HCT116 (cell line): ENCODE data around the gene KIF5C. TPM values are rescaled to one million over a fixed set of nuclear protein-coding genes. Genes with fewer than 3 reads are reported as not detected.

Source experiments
- ATAC-seq: fragments of 200-7000 bp; cut with Tn5 transposase; 2 replicates; pipeline ENCODE4 v1.9.1; 2020; ENCODE audit warnings: mild to moderate bottlenecking, moderate library complexity
- BruUV-seq: library from RNA; stranded (reverse); fragments of 400-500 nt; replicated peaks from 2 replicates; lab custom pipeline; 2021; lab: Mats Ljungman, UMichigan
- CTCF ChIA-PET: fragments of 300-600 bp; sonication (Branson Sonifier 250); formaldehyde crosslinking; loops from one replicate; lab custom pipeline; 2021; ENCODE audit warnings: antibody characterized with exemption; lab: Charles Lee
- POLR2A ChIA-PET: fragments of 300-600, 350-600 bp; sonication (Branson Sonifier 250); formaldehyde crosslinking; loops from one replicate; lab custom pipeline; 2021; ENCODE audit warnings: antibody characterized with exemption; lab: Charles Lee
- RAD21 ChIA-PET, 2 experiments: fragments of 300-600 bp; sonication (Branson Sonifier 250); formaldehyde crosslinking; loops; one replicate each; lab custom pipeline; 2023; ENCODE audit warnings: low total read pairs in 2 of 2; ENCODE audit not compliant: uncharacterized antibody in 2 of 2, unreplicated experiment in 2 of 2, low non-redundant PET in 1 of 2; lab: Charles Lee
- DNase-seq: peaks from one replicate; pipeline ENCODE4 v3.0.0-alpha.2; 2010; ENCODE audit warnings: low read depth, low spot score
- H2AFZ ChIP-seq: fragments of 200-600 bp; shearing (Covaris generic), sonication (generic); 2 replicates; pipeline ENCODE4 v1.6.1; 2017; ENCODE audit warnings: low read depth, mixed run types, mixed read lengths, antibody characterized with exemption, low read length; ENCODE audit not compliant: poor library complexity, severe bottlenecking
- H3K27ac ChIP-seq: 2 replicates; pipeline ENCODE4 v1.5.1; 2012; ENCODE audit warnings: low read depth, low read length
- H3K27me3 ChIP-seq: fragments of 200-600 bp; sonication (generic); 2 replicates; pipeline ENCODE4 v1.6.1; 2016; ENCODE audit warnings: mixed run types, low read length, mixed read lengths; ENCODE audit not compliant: insufficient read depth
- H3K36me3 ChIP-seq, 2 experiments: fragments of 200-500 bp in 1 of 2; fragments of 200-600 bp in 1 of 2; sonication (Bioruptor generic) in 1 of 2; sonication (generic) in 1 of 2; 2 replicates each; pipeline versions ENCODE4 v1.5.1 to v1.6.1; 2014 to 2016; ENCODE audit warnings: low read length in 2 of 2, inconsistent platforms in 1 of 2, mixed read lengths in 1 of 2, mixed run types in 1 of 2; ENCODE audit not compliant: insufficient read depth in 2 of 2, control insufficient read depth in 1 of 2
- H3K4me1 ChIP-seq, 2 experiments: fragments of 200-600 bp in 1 of 2; sonication (generic) in 1 of 2; 2 replicates each; pipeline versions ENCODE4 v1.5.1 to v1.6.1; 2012 to 2017; ENCODE audit warnings: low read length in 2 of 2, inconsistent platforms in 1 of 2, mild to moderate bottlenecking in 1 of 2, mixed read lengths in 1 of 2, mixed run types in 1 of 2, moderate library complexity in 1 of 2; ENCODE audit not compliant: insufficient read depth in 2 of 2, control insufficient read depth in 1 of 2
- H3K4me2 ChIP-seq: fragments of 200-600 bp; sonication (generic); 2 replicates; pipeline ENCODE4 v1.6.1; 2017; ENCODE audit warnings: mixed run types, low read length, mixed read lengths
- H3K4me3 ChIP-seq, 2 experiments: fragments of 200-600 bp in 1 of 2; sonication (generic) in 1 of 2; replicated peaks in 1 of 2; 2 replicates each; pipeline ENCODE4 v1.5.1; 2011 to 2016; ENCODE audit warnings: low read length in 2 of 2, control low read depth in 1 of 2, low read depth in 1 of 2, mild to moderate bottlenecking in 1 of 2, mixed read lengths in 1 of 2, mixed run types in 1 of 2
- H3K79me2 ChIP-seq: fragments of 200-600 bp; sonication (generic); 2 replicates; pipeline ENCODE4 v1.6.1; 2017; ENCODE audit warnings: mild to moderate bottlenecking, mixed run types, low read length, moderate library complexity, mixed read lengths; ENCODE audit not compliant: insufficient read depth
- H3K9ac ChIP-seq: fragments of 200-600 bp; sonication (generic); 2 replicates; pipeline ENCODE4 v1.6.1; 2016; ENCODE audit warnings: low read length, mixed read lengths
- H3K9me2 ChIP-seq: fragments of 200-600 bp; sonication (generic), shearing (Covaris generic); 2 replicates; pipeline ENCODE4 v1.6.1; 2017; ENCODE audit warnings: mixed run types, mild to moderate bottlenecking, moderate library complexity; ENCODE audit not compliant: insufficient read depth
- H3K9me3 ChIP-seq, 2 experiments: fragments of 200-500 bp in 1 of 2; fragments of 200-600 bp in 1 of 2; sonication (Bioruptor generic) in 1 of 2; sonication (generic) in 1 of 2; 2 replicates each; pipeline ENCODE4 v1.6.1; 2014 to 2017; ENCODE audit warnings: low read length in 2 of 2, mixed read lengths in 2 of 2, inconsistent platforms in 1 of 2, low read depth in 1 of 2, mild to moderate bottlenecking in 1 of 2, mixed run types in 1 of 2, moderate library complexity in 1 of 2; ENCODE audit not compliant: control insufficient read depth in 1 of 2, insufficient read depth in 1 of 2
- H4K20me1 ChIP-seq: fragments of 200-600 bp; sonication (generic), shearing (Covaris generic); 2 replicates; pipeline ENCODE4 v1.6.1; 2017; ENCODE audit warnings: mixed run types, mild to moderate bottlenecking, moderate library complexity; ENCODE audit not compliant: insufficient read depth
- CBX3 ChIP-seq: IDR thresholded peaks from 2 replicates; pipeline ENCODE4 v1.6.1; 2012; ENCODE audit warnings: low read depth
- CEBPB ChIP-seq: IDR thresholded peaks from 2 replicates; pipeline ENCODE4 v1.6.1; 2012; ENCODE audit warnings: low read depth
- ELF1 ChIP-seq: IDR thresholded peaks from 2 replicates; pipeline ENCODE4 v1.6.1; 2012; ENCODE audit warnings: low read depth, borderline replicate concordance
- EZH2 ChIP-seq: fragments of 200-600 bp; sonication (generic); IDR thresholded peaks from 2 replicates; pipeline ENCODE4 v1.6.1; 2017; ENCODE audit warnings: antibody characterized with exemption, mixed run types
- JUND ChIP-seq: IDR thresholded peaks from 2 replicates; pipeline ENCODE4 v1.6.1; 2012
- POLR2A ChIP-seq: IDR thresholded peaks from 2 replicates; pipeline ENCODE4 v1.7.0; 2011; ENCODE audit warnings: borderline replicate concordance; ENCODE audit not compliant: insufficient read depth, insufficient read length; ENCODE audit errors: extremely low read depth
- POLR2AphosphoS5 ChIP-seq: IDR thresholded peaks from 2 replicates; pipeline ENCODE4 v1.6.1; 2011; ENCODE audit warnings: mild to moderate bottlenecking, low read depth, low read length, moderate library complexity
- RAD21 ChIP-seq: IDR thresholded peaks from 2 replicates; pipeline ENCODE4 v1.6.1; 2012; ENCODE audit warnings: low read depth, mild to moderate bottlenecking
- SIN3A ChIP-seq: IDR thresholded peaks from 2 replicates; pipeline ENCODE4 v1.6.1; 2012; ENCODE audit warnings: low read depth
- SP1 ChIP-seq: IDR thresholded peaks from 2 replicates; pipeline ENCODE4 v1.6.1; 2012; ENCODE audit warnings: low read depth
- SRF ChIP-seq: IDR thresholded peaks from 2 replicates; pipeline ENCODE4 v1.6.1; 2012; ENCODE audit warnings: low read depth
- TCF7L2 ChIP-seq: IDR thresholded peaks from 2 replicates; pipeline ENCODE4 v1.7.0; 2011; ENCODE audit warnings: borderline replicate concordance, inconsistent platforms; ENCODE audit not compliant: insufficient read depth, insufficient read length; ENCODE audit errors: extremely low read depth
- YY1 ChIP-seq: IDR thresholded peaks from 2 replicates; pipeline ENCODE4 v1.6.1; 2011; ENCODE audit warnings: low read length, low read depth, moderate library complexity, mild to moderate bottlenecking; ENCODE audit not compliant: insufficient replicate concordance; ENCODE audit errors: extremely low read depth
- ZFX ChIP-seq: fragments of 450-650 bp; IDR thresholded peaks from 2 replicates; pipeline ENCODE4 v1.6.1; 2017
- ZNF274 ChIP-seq: fragments of 200-500 bp; sonication (Bioruptor generic); IDR thresholded peaks from 2 replicates; pipeline ENCODE4 v1.6.1; 2014; ENCODE audit warnings: mild to moderate bottlenecking, low read depth, low read length, inconsistent platforms
- intact Hi-C: fragments of 100-400 bp; cut with micrococcal nuclease; formaldehyde crosslinking; loops from 2 replicates; pipeline ENCODE4 v1.10.0; 2022
- total RNA-seq: library from RNA; stranded (reverse); gene quantifications from one replicate; pipeline ENCODE4 v1.2.1, GENCODE V29; 2021; ENCODE audit not compliant: unreplicated experiment
- TF ChIP-seq, protein P1 (sequence below): IDR thresholded peaks from 2 replicates; pipeline ENCODE4 v1.6.1; 2012
- TF ChIP-seq, protein P2 (sequence below), 3 experiments: fragments of 200-600 bp in 1 of 3; sonication (generic) in 1 of 3; IDR thresholded peaks in 2 of 3; conservative IDR thresholded peaks in 1 of 3; 2 replicates each; pipeline ENCODE4 v1.5.1; 2012 to 2017; ENCODE audit warnings: low read depth in 2 of 3, low read length in 2 of 3, antibody characterized with exemption in 1 of 3, borderline replicate concordance in 1 of 3, control low read depth in 1 of 3, mild to moderate bottlenecking in 1 of 3, mixed read lengths in 1 of 3, mixed run types in 1 of 3, moderate library complexity in 1 of 3; ENCODE audit not compliant: insufficient read depth in 1 of 3
- TF ChIP-seq, protein P3 (sequence below): IDR thresholded peaks from 2 replicates; pipeline ENCODE4 v1.6.1; 2011; ENCODE audit warnings: mild to moderate bottlenecking, low read length, moderate library complexity; ENCODE audit not compliant: insufficient replicate concordance; ENCODE audit errors: extremely low read depth

The KIF5C gene
- total RNA-seq, 1 experiment from 2014 or later: 6.5 TPM

DNA sequence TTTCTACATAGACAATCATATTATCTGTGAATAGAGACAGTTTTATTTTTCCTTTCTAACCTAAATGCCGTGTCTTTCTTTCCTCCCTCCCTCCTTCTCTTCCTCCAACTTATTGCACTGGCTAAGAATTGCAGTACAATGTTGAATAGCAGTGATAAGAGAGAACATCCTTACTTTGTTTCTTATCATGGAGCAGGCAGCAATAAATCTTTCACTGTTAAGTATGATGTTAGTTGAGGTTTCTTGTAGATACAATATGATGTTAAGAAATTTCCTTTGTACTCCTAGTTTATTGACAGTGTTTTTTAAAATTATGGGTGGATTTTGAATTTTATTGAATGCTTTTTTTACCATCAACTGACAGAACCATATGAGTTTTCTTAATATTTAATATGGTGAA, 169.5 kb downstream of the KIF5C start:
- no peaks in the 10 kb centered on the region for H3K9me3 ChIP-seq
- H3K9ac ChIP-seq: no peak overlapping the region
- intact Hi-C loops: no loop called here

More for the DNA sequence above, 169.5 kb downstream of the KIF5C start:
- no peak for ATAC-seq
- Histone ChIP-seq H4K20me1 (no peaks in the 10 kb centered on the region), H3K27me3 (no peaks in the 10 kb centered on the region), H3K27ac (no peak overlapping the region), H3K4me3 (no peak overlapping the region), H3K4me2 (no peak overlapping the region), H3K36me3 (no peaks in the 10 kb centered on the region), H3K4me1 (no peaks in the 10 kb centered on the region), H3K9me2 (no peaks in the 10 kb centered on the region), H2AFZ (no peak overlapping the region), H3K79me2 (no peaks in the 10 kb centered on the region)
- BruUV-seq: no TSS peak
- RAD21 ChIA-PET: no interaction called here
- CTCF ChIA-PET: no interaction called here
- no peak for DNase-seq
- POLR2A ChIA-PET: no interaction called here
- TF ChIP-seq TCF7L2 (no peak), YY1 (no peak), CEBPB (no peak), SIN3A (no peak), SP1 (no peak), ELF1 (no peak), CBX3 (no peak), EZH2 (no peak), SRF (no peak), POLR2AphosphoS5 (no peak), POLR2A (no peak), ZFX (no peak), RAD21 (no peak), JUND (no peak), ZNF274 (no peak)
- TF ChIP-seq, protein P1, sequence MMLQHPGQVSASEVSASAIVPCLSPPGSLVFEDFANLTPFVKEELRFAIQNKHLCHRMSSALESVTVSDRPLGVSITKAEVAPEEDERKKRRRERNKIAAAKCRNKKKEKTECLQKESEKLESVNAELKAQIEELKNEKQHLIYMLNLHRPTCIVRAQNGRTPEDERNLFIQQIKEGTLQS: no peak
- TF ChIP-seq, protein P2, sequence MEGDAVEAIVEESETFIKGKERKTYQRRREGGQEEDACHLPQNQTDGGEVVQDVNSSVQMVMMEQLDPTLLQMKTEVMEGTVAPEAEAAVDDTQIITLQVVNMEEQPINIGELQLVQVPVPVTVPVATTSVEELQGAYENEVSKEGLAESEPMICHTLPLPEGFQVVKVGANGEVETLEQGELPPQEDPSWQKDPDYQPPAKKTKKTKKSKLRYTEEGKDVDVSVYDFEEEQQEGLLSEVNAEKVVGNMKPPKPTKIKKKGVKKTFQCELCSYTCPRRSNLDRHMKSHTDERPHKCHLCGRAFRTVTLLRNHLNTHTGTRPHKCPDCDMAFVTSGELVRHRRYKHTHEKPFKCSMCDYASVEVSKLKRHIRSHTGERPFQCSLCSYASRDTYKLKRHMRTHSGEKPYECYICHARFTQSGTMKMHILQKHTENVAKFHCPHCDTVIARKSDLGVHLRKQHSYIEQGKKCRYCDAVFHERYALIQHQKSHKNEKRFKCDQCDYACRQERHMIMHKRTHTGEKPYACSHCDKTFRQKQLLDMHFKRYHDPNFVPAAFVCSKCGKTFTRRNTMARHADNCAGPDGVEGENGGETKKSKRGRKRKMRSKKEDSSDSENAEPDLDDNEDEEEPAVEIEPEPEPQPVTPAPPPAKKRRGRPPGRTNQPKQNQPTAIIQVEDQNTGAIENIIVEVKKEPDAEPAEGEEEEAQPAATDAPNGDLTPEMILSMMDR (IDR thresholded peaks at IDR 0.05 in 2 of 3, conservative IDR thresholded peaks at IDR 0.05 in 1 of 3; ENCODE audit: borderline replicate concordance in 1 of 3, insufficient read depth in 1 of 3, low read depth in 2 of 3, low read length in 2 of 3): no peak
- TF ChIP-seq, protein P3, sequence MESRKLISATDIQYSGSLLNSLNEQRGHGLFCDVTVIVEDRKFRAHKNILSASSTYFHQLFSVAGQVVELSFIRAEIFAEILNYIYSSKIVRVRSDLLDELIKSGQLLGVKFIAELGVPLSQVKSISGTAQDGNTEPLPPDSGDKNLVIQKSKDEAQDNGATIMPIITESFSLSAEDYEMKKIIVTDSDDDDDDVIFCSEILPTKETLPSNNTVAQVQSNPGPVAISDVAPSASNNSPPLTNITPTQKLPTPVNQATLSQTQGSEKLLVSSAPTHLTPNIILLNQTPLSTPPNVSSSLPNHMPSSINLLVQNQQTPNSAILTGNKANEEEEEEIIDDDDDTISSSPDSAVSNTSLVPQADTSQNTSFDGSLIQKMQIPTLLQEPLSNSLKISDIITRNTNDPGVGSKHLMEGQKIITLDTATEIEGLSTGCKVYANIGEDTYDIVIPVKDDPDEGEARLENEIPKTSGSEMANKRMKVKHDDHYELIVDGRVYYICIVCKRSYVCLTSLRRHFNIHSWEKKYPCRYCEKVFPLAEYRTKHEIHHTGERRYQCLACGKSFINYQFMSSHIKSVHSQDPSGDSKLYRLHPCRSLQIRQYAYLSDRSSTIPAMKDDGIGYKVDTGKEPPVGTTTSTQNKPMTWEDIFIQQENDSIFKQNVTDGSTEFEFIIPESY: no peak
